Activated B cell treated with CpG ODN at 0.5 μM for 24 hours (primary cell): ENCODE measurements around the gene CA5B. TPM values are rescaled to one million over a fixed set of nuclear protein-coding genes. Genes with fewer than 3 reads are reported as not detected.
A peak's percentile ranks its signal among the peaks of the same experiment; 100 is the strongest.
"Not testable (repeated sequence)": the region's sequence is repeated elsewhere in the genome, so short reads cannot be mapped to it uniquely, and the experiment has no call there.

Experiments
- ATAC-seq: fragments of 200-7000 bp; cut with Tn5 transposase; one replicate; pipeline ENCODE4 v1.10.0; 2021; ENCODE audit warnings: low read depth, mild to moderate bottlenecking, moderate library complexity
- CTCF ChIA-PET: fragments of 350-600 bp; sonication (Branson Sonifier 250); formaldehyde crosslinking; loops from one replicate; lab custom pipeline; 2021; ENCODE audit warnings: antibody characterized with exemption; lab: Charles Lee
- POLR2A ChIA-PET: fragments of 350-600 bp; sonication (Branson Sonifier 250); formaldehyde crosslinking; loops from one replicate; lab custom pipeline; 2021; ENCODE audit warnings: antibody characterized with exemption; lab: Charles Lee
- DNase-seq: peaks from one replicate; pipeline ENCODE4 v3.0.0; 2022
- H3K27ac Mint-ChIP-seq: one replicate; pipeline ENCODE4 v1.8.0; 2020; ENCODE audit warnings: mixed read lengths
- H3K27me3 Mint-ChIP-seq: one replicate; pipeline ENCODE4 v1.8.0; 2021; ENCODE audit warnings: mixed read lengths
- H3K36me3 Mint-ChIP-seq: one replicate; pipeline ENCODE4 v1.8.0; 2021; ENCODE audit warnings: low read depth, mixed read lengths
- H3K4me1 Mint-ChIP-seq: one replicate; pipeline ENCODE4 v1.8.0; 2021; ENCODE audit warnings: mixed read lengths
- H3K4me3 Mint-ChIP-seq: one replicate; pipeline ENCODE4 v1.8.0; 2020; ENCODE audit warnings: mild to moderate bottlenecking, mixed read lengths
- H3K9me3 Mint-ChIP-seq: one replicate; pipeline ENCODE4 v1.8.0; 2020; ENCODE audit warnings: mixed read lengths
- intact Hi-C: fragments of 100-400 bp; cut with micrococcal nuclease; formaldehyde crosslinking; loops from one replicate; pipeline ENCODE4 v1.15.1; 2024
- total RNA-seq: library from RNA; stranded (reverse); gene quantifications from 2 replicates; pipeline ENCODE4 v1.2.3, GENCODE V29; 2022
- TF ChIP-seq, protein P1 (sequence below): fragments of 200-600 bp; IDR thresholded peaks from one replicate; pipeline ENCODE4 v1.8.0; 2022; ENCODE audit warnings: antibody characterized with exemption, mild to moderate bottlenecking

The CA5B gene
- total RNA-seq, 1 donor from 2014 or later, result 9.9 TPM

DNA sequence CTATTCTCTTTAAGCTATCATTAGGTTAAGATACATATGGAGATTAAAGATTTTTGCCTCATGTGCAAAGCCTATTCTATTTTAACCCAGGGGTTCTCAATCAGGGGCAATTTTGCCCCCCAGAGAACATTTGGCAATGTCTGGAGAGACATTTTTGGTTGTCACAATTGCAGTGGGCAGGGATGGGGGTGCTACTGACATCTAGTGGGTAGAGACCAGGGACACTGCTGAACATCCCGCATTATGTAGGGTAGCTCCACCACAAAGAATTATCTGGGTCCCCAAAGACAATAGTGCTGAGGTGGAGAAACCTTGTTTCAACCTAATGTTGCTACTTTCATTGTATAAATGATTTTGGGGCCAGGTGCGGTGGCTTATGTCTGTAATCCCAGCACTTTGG lies 13.2 kb upstream of the CA5B start:
- ChIA-PET CTCF (no interaction called here), POLR2A (no interaction called here)
- intact Hi-C loops, result no loop called here
- H3K27me3 Mint-ChIP-seq, result no peaks in the 10 kb centered on the region
- DNase-seq (no peak), ATAC-seq (no peak)
- no peak overlapping the region for H3K27ac Mint-ChIP-seq
- H3K4me3 Mint-ChIP-seq, result no peak overlapping the region
- H3K4me1 Mint-ChIP-seq, result no peaks in the 10 kb centered on the region
- H3K36me3 Mint-ChIP-seq, result peaks cover 5% of the 10 kb centered on the region
- H3K9me3 Mint-ChIP-seq, result no peaks in the 10 kb centered on the region
- TF ChIP-seq, protein P1, sequence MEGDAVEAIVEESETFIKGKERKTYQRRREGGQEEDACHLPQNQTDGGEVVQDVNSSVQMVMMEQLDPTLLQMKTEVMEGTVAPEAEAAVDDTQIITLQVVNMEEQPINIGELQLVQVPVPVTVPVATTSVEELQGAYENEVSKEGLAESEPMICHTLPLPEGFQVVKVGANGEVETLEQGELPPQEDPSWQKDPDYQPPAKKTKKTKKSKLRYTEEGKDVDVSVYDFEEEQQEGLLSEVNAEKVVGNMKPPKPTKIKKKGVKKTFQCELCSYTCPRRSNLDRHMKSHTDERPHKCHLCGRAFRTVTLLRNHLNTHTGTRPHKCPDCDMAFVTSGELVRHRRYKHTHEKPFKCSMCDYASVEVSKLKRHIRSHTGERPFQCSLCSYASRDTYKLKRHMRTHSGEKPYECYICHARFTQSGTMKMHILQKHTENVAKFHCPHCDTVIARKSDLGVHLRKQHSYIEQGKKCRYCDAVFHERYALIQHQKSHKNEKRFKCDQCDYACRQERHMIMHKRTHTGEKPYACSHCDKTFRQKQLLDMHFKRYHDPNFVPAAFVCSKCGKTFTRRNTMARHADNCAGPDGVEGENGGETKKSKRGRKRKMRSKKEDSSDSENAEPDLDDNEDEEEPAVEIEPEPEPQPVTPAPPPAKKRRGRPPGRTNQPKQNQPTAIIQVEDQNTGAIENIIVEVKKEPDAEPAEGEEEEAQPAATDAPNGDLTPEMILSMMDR, result no peak

DNA sequence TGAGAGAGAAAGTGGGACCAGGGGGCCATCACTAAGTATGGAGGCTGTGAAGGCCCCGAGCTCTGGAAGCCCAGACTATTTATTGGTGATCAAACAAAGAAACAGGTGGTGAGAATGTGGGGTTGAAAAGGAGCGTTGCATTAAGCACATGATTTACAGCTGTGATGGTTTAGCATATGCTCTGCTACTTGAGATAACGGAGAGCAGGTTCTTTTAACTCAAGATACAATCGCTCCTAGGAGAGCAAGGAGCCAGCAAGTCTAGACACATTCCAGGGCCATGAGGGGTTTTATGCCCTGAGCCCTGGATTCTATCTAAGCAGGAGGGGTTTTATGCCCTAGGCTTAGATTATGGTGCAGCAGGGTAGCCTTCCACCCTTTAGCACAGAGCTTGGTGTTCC lies 6.7 kb upstream of the CA5B start:
- intact Hi-C loops, H3K9me3 Mint-ChIP-seq, DNase-seq, POLR2A ChIA-PET, H3K27me3 Mint-ChIP-seq, H3K36me3 Mint-ChIP-seq, H3K27ac Mint-ChIP-seq, CTCF ChIA-PET, H3K4me1 Mint-ChIP-seq, H3K4me3 Mint-ChIP-seq, ATAC-seq: not testable (repeated sequence)

DNA sequence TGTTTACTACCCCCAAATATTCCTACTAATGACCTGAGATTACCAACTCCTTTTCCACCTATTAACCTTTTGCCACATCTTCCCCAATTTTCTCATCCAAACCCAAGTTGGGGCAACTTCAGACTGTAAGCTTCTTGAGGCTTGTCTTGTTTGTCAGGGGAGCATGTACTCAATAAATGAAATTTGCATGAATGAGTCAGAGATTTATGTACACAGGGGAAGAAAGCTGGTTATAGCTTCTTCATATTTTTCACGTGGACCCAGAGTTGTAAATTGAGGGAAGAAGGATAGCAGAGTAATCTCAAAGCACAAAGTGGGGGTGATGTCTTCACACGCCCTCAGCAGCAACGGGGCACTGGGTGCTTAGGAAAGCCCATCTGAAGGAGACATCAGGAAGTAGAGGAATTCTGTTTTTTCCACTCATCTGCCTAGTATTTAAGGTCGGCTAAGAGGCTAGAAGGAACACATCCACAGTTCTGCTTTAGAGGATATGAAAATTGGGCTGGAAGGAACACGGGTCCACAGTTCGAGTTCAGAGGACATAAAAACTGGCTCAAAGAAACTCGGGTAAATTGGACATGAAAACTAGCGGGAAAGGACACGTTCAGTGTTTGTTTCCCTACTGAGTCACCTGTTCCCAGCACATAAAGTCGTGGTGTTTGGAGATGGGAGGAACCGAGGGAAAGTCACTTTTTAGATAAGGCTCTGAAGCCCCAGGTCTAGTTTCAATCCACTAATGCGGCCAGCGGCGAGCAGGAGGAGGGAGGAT lies 696 bp upstream of the CA5B start:
- Mint-ChIP-seq H3K27me3 (no peaks in the 10 kb centered on the region), H3K9me3 (no peaks in the 10 kb centered on the region), H3K4me1 (peaks cover 30% of the 10 kb centered on the region), H3K27ac (peak overlapping the region; percentile 80), H3K36me3 (peaks cover 7% of the 10 kb centered on the region), H3K4me3 (peak overlapping the region; percentile 88)
- ChIA-PET POLR2A (interaction anchor here (0.7 to 3.2 kb wide), 8 partner anchors 10 to 118 kb away, joined by 3 to 37 read pairs (median 12); partner anchors contain the start of genes AP1S2 and ZRSR2), CTCF (interaction anchor here (1.2 kb wide), 1 partner anchor 118 kb away, joined by 4 read pairs; the partner anchor contains the start of gene AP1S2)
- no peak for ATAC-seq
- intact Hi-C loops, result loop anchor here (5.0 kb wide), 3 partner anchors 165 to 1050 kb away; partner anchors contain the start of genes SYAP1 and TXLNG
- no peak for DNase-seq
- TF ChIP-seq, protein P1, result no peak

DNA sequence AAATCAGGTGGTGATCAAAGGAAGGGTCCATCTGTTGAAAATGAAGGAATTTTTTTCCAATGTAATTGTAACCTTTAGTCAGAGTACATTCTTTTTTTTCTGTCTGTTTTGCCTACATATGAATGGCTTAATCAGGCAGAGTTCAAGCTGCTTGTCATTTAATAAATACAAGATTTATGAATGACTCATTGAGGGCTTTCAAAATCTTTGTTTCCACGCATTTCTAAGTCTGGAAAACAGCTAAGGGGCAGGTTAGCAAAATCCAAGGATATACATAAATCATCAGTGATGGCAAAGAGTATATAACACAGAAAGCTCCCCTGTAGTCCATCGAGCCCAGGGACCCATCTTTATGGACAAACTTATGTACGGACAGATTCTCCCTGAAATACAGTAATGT lies 1.8 kb downstream of the CA5B start:
- Mint-ChIP-seq H3K4me3 (no peak overlapping the region), H3K4me1 (peaks cover 37% of the 10 kb centered on the region)

DNA sequence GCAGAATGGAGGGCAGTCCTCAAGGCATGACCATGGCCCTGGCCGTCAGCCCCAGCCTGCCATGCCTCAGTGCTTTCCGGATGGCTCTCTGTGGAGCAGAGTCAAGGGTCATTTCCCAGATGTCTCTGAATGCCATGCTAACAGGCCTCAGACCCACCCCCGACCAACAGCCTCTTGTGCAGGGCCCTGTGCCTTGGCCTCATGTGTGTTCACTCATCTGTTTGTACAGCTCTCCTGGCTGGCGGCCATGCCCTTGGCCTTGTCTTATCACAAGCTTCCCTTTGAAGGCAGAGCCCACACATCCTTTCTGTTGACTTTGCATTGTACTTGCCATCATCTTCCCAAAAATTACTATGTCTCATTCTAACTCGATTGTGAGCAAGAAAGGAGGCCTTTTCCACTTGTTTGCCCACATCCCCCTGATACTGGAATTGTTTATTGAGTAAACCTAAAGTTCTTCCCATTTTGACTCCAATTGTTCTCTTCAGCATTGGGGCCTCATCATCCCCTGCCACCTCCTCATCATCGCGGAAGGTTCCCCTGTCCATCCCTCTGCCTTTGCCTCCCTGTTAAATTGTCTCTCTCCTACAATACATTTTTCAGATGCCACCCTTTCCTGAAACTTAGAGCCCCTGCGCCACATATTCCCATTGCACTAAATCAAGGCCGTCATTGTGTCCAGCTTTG lies 6.3 kb downstream of the CA5B start:
- Mint-ChIP-seq H3K27me3 (no peaks in the 10 kb centered on the region), H3K27ac (no peak overlapping the region), H3K36me3 (peaks cover 24% of the 10 kb centered on the region), H3K4me3 (no peak overlapping the region), H3K4me1 (peaks cover 40% of the 10 kb centered on the region), H3K9me3 (no peaks in the 10 kb centered on the region)
- ChIA-PET POLR2A (no interaction called here), CTCF (no interaction called here)
- ATAC-seq (no peak), DNase-seq (no peak)
- intact Hi-C loops, result no loop called here
- TF ChIP-seq, protein P1, result no peak

More for the DNA sequence above, 1.8 kb downstream of the CA5B start:
- ChIA-PET CTCF (no interaction called here), POLR2A (interaction anchor here (0.6 to 3.2 kb wide), 3 partner anchors 10 to 135 kb away, joined by 3 to 37 read pairs (median 21); partner anchors contain the start of gene ZRSR2)
- Mint-ChIP-seq H3K9me3 (no peaks in the 10 kb centered on the region), H3K27ac (no peak overlapping the region), H3K27me3 (no peaks in the 10 kb centered on the region), H3K36me3 (peaks cover 15% of the 10 kb centered on the region)
- intact Hi-C loops, result loop anchor here (2.0 to 5.0 kb wide), 4 partner anchors 43 to 1047 kb away; partner anchors contain the start of genes SYAP1 and TXLNG
- TF ChIP-seq, protein P1, result no peak
- DNase-seq (no peak), ATAC-seq (no peak)
